ENCODE data around the gene GALNT2. TPM values are rescaled to one million over a fixed set of nuclear protein-coding genes. Genes with fewer than 3 reads are reported as not detected.
A peak's percentile ranks its signal among the peaks of the same experiment; 100 is the strongest.

Gene GALNT2
- total RNA-seq, 1 experiment from 2014 or later, result 99.1 TPM

GRCh38 chr1:230160957-230161771 lies 94.1 kb downstream of the GALNT2 start:
- H3K4me3 ChIP-seq (ENCODE audit: insufficient read depth, low read depth, low read length), result no peak overlapping the region
- no peaks in the 10 kb centered on the region for H3K36me3 ChIP-seq (replicated peaks; ENCODE audit: control insufficient read depth, insufficient read depth, low read length)
- H3K27me3 ChIP-seq (ENCODE audit: control insufficient read depth, insufficient read depth, low read length), result no peaks in the 10 kb centered on the region
- DNase-seq, result no peak

GRCh38 chr1:230163205-230163604 lies 96.2 kb downstream of the GALNT2 start:
- DNase-seq, result peak; percentile 12
- Histone ChIP-seq H3K36me3 (replicated peaks; ENCODE audit: control insufficient read depth, insufficient read depth, low read length) (no peaks in the 10 kb centered on the region), H3K27me3 (ENCODE audit: control insufficient read depth, insufficient read depth, low read length) (no peaks in the 10 kb centered on the region), H3K4me3 (ENCODE audit: insufficient read depth, low read depth, low read length) (no peak overlapping the region)

GRCh38 chr1:230163719-230164118 lies 96.7 kb downstream of the GALNT2 start:
- Histone ChIP-seq H3K4me3 (ENCODE audit: insufficient read depth, low read depth, low read length) (no peak overlapping the region), H3K27me3 (ENCODE audit: control insufficient read depth, insufficient read depth, low read length) (no peaks in the 10 kb centered on the region), H3K36me3 (replicated peaks; ENCODE audit: control insufficient read depth, insufficient read depth, low read length) (no peaks in the 10 kb centered on the region)
- DNase-seq, result no peak

- Histone ChIP-seq H3K27me3 (ENCODE audit: control insufficient read depth, insufficient read depth, low read length) (no peaks in the 10 kb centered on the region), H3K36me3 (replicated peaks; ENCODE audit: control insufficient read depth, insufficient read depth, low read length) (no peaks in the 10 kb centered on the region), H3K4me3 (ENCODE audit: insufficient read depth, low read depth, low read length) (no peak overlapping the region)
- DNase-seq, result no peak
Measured at GRCh38 chr1:230165536-230165935, 98.5 kb downstream of the GALNT2 start.

- H3K27me3 ChIP-seq (ENCODE audit: control insufficient read depth, insufficient read depth, low read length), result no peaks in the 10 kb centered on the region
- no peaks in the 10 kb centered on the region for H3K36me3 ChIP-seq (replicated peaks; ENCODE audit: control insufficient read depth, insufficient read depth, low read length)
- H3K4me3 ChIP-seq (ENCODE audit: insufficient read depth, low read depth, low read length), result no peak overlapping the region
- no peak for DNase-seq
Measured at GRCh38 chr1:230166366-230167132, 99.5 kb downstream of the GALNT2 start.

GRCh38 chr1:230167419-230167852 lies 100.4 kb downstream of the GALNT2 start:
- Histone ChIP-seq H3K27me3 (ENCODE audit: control insufficient read depth, insufficient read depth, low read length) (no peaks in the 10 kb centered on the region), H3K36me3 (replicated peaks; ENCODE audit: control insufficient read depth, insufficient read depth, low read length) (no peaks in the 10 kb centered on the region), H3K4me3 (ENCODE audit: insufficient read depth, low read depth, low read length) (no peak overlapping the region)
- DNase-seq, result peak; percentile 84

GRCh38 chr1:230169454-230170152 lies 102.6 kb downstream of the GALNT2 start:
- no peak for DNase-seq
- H3K4me3 ChIP-seq (ENCODE audit: insufficient read depth, low read depth, low read length), result no peak overlapping the region
- H3K36me3 ChIP-seq (replicated peaks; ENCODE audit: control insufficient read depth, insufficient read depth, low read length), result no peaks in the 10 kb centered on the region
- H3K27me3 ChIP-seq (ENCODE audit: control insufficient read depth, insufficient read depth, low read length), result no peaks in the 10 kb centered on the region

- no peaks in the 10 kb centered on the region for H3K36me3 ChIP-seq (replicated peaks; ENCODE audit: control insufficient read depth, insufficient read depth, low read length)
- DNase-seq, result no peak
- no peaks in the 10 kb centered on the region for H3K27me3 ChIP-seq (ENCODE audit: control insufficient read depth, insufficient read depth, low read length)
- no peak overlapping the region for H3K4me3 ChIP-seq (ENCODE audit: insufficient read depth, low read depth, low read length)
Measured at GRCh38 chr1:230170153-230170547, 103.1 kb downstream of the GALNT2 start.

GRCh38 chr1:230170622-230171021 lies 103.6 kb downstream of the GALNT2 start:
- no peak for DNase-seq
- H3K4me3 ChIP-seq (ENCODE audit: insufficient read depth, low read depth, low read length), result no peak overlapping the region
- no peaks in the 10 kb centered on the region for H3K27me3 ChIP-seq (ENCODE audit: control insufficient read depth, insufficient read depth, low read length)
- H3K36me3 ChIP-seq (replicated peaks; ENCODE audit: control insufficient read depth, insufficient read depth, low read length), result no peaks in the 10 kb centered on the region

- no peak for DNase-seq
- H3K4me3 ChIP-seq (ENCODE audit: insufficient read depth, low read depth, low read length), result no peak overlapping the region
- no peaks in the 10 kb centered on the region for H3K27me3 ChIP-seq (ENCODE audit: control insufficient read depth, insufficient read depth, low read length)
- H3K36me3 ChIP-seq (replicated peaks; ENCODE audit: control insufficient read depth, insufficient read depth, low read length), result no peaks in the 10 kb centered on the region
Measured at GRCh38 chr1:230171356-230172015, 104.4 kb downstream of the GALNT2 start.

GRCh38 chr1:230172016-230172537 lies 105.0 kb downstream of the GALNT2 start:
- Histone ChIP-seq H3K27me3 (ENCODE audit: control insufficient read depth, insufficient read depth, low read length) (no peaks in the 10 kb centered on the region), H3K4me3 (ENCODE audit: insufficient read depth, low read depth, low read length) (no peak overlapping the region), H3K36me3 (replicated peaks; ENCODE audit: control insufficient read depth, insufficient read depth, low read length) (no peaks in the 10 kb centered on the region)
- DNase-seq, result no peak

GRCh38 chr1:230173187-230173975 lies 106.3 kb downstream of the GALNT2 start:
- Histone ChIP-seq H3K4me3 (ENCODE audit: insufficient read depth, low read depth, low read length) (no peak overlapping the region), H3K36me3 (replicated peaks; ENCODE audit: control insufficient read depth, insufficient read depth, low read length) (no peaks in the 10 kb centered on the region), H3K27me3 (ENCODE audit: control insufficient read depth, insufficient read depth, low read length) (no peaks in the 10 kb centered on the region)
- DNase-seq, result no peak

GRCh38 chr1:230174041-230174440 lies 107.0 kb downstream of the GALNT2 start:
- Histone ChIP-seq H3K27me3 (ENCODE audit: control insufficient read depth, insufficient read depth, low read length) (no peaks in the 10 kb centered on the region), H3K4me3 (ENCODE audit: insufficient read depth, low read depth, low read length) (no peak overlapping the region), H3K36me3 (replicated peaks; ENCODE audit: control insufficient read depth, insufficient read depth, low read length) (peaks cover 2% of the 10 kb centered on the region)
- no peak for DNase-seq
